Mesothelial cell of epicardium (in vitro differentiated cells): ENCODE results near the gene KCNMA1. TPM values are rescaled to one million over a fixed set of nuclear protein-coding genes. Genes with fewer than 3 reads are reported as not detected.

Experiments
- DNase-seq, 2 experiments: peaks; one replicate each; pipeline ENCODE4 v3.0.0; 2021; ENCODE audit warnings: low spot score in 2 of 2; ENCODE audit not compliant: unreplicated experiment in 2 of 2
- H3K27ac Mint-ChIP-seq: 2 replicates; pipeline ENCODE4 v1.8.0; 2021; ENCODE audit warnings: mixed read lengths
- H3K27me3 Mint-ChIP-seq: 2 replicates; pipeline ENCODE4 v1.8.0; 2021; ENCODE audit warnings: low read depth, mixed read lengths
- H3K36me3 Mint-ChIP-seq: 2 replicates; pipeline ENCODE4 v1.8.0; 2021; ENCODE audit warnings: mixed read lengths
- H3K4me1 Mint-ChIP-seq: 2 replicates; pipeline ENCODE4 v1.8.0; 2021; ENCODE audit warnings: mixed read lengths
- H3K4me3 Mint-ChIP-seq: 2 replicates; pipeline ENCODE4 v1.8.0; 2021; ENCODE audit warnings: mild to moderate bottlenecking, moderate library complexity, mixed read lengths
- H3K9me3 Mint-ChIP-seq: 2 replicates; pipeline ENCODE4 v1.8.0; 2021; ENCODE audit warnings: mixed read lengths
- CTCF ChIP-seq: fragments of 200-600 bp; sonication (generic); IDR thresholded peaks from one replicate; pipeline ENCODE4 v1.5.0; 2021; ENCODE audit warnings: antibody characterized with exemption; ENCODE audit not compliant: unreplicated experiment
- total RNA-seq: library from RNA; stranded (reverse); gene quantifications from 3 replicates; pipeline ENCODE4 v1.2.1, GENCODE V29; 2021

The KCNMA1 gene
- total RNA-seq, 1 donor from 2014 or later: 44.0 TPM

- no peak for DNase-seq
- H3K36me3 Mint-ChIP-seq: peaks cover 2% of the 10 kb centered on the region
Measured at GRCh38 chr10:77212632-77213031, 425.0 kb downstream of the KCNMA1 start.

GRCh38 chr10:77210645-77211044, 427.0 kb downstream of the KCNMA1 start:
- H3K27me3 Mint-ChIP-seq: no peaks in the 10 kb centered on the region
- peaks cover 2% of the 10 kb centered on the region for H3K36me3 Mint-ChIP-seq
- H3K27ac Mint-ChIP-seq: no peak overlapping the region
- no peak for TF ChIP-seq CTCF
- H3K4me1 Mint-ChIP-seq: peaks cover 10% of the 10 kb centered on the region
- no peak overlapping the region for H3K4me3 Mint-ChIP-seq
- H3K9me3 Mint-ChIP-seq: peaks cover 13% of the 10 kb centered on the region
- DNase-seq: no peak

More at GRCh38 chr10:77212632-77213031, 425.0 kb downstream of the KCNMA1 start:
- H3K27me3 Mint-ChIP-seq: no peaks in the 10 kb centered on the region
- H3K27ac Mint-ChIP-seq: no peak overlapping the region
- H3K4me1 Mint-ChIP-seq: peaks cover 7% of the 10 kb centered on the region
- H3K9me3 Mint-ChIP-seq: peaks cover 13% of the 10 kb centered on the region
- TF ChIP-seq CTCF: no peak
- no peak overlapping the region for H3K4me3 Mint-ChIP-seq

GRCh38 chr10:77208684-77209256, 428.8 kb downstream of the KCNMA1 start:
- DNase-seq: no peak
- Mint-ChIP-seq H3K4me1 (peaks cover 10% of the 10 kb centered on the region), H3K4me3 (no peak overlapping the region), H3K27ac (no peak overlapping the region), H3K27me3 (no peaks in the 10 kb centered on the region), H3K9me3 (peaks cover 21% of the 10 kb centered on the region), H3K36me3 (peaks cover 9% of the 10 kb centered on the region)
- TF ChIP-seq CTCF: no peak

GRCh38 chr10:77207828-77208185, 429.8 kb downstream of the KCNMA1 start:
- Mint-ChIP-seq H3K27ac (peak overlapping the region; percentile 28), H3K4me3 (no peak overlapping the region), H3K36me3 (peaks cover 9% of the 10 kb centered on the region), H3K4me1 (peaks cover 13% of the 10 kb centered on the region), H3K27me3 (no peaks in the 10 kb centered on the region), H3K9me3 (peaks cover 21% of the 10 kb centered on the region)
- no peak for DNase-seq
- TF ChIP-seq CTCF: no peak

- H3K36me3 Mint-ChIP-seq: peaks cover 9% of the 10 kb centered on the region
- no peak for TF ChIP-seq CTCF
Measured at GRCh38 chr10:77207182-77207827, 430.3 kb downstream of the KCNMA1 start.

More at GRCh38 chr10:77207182-77207827, 430.3 kb downstream of the KCNMA1 start:
- peak overlapping the region; percentile 28 for H3K27ac Mint-ChIP-seq
- H3K9me3 Mint-ChIP-seq: peaks cover 21% of the 10 kb centered on the region
- peaks cover 17% of the 10 kb centered on the region for H3K4me1 Mint-ChIP-seq
- H3K27me3 Mint-ChIP-seq: no peaks in the 10 kb centered on the region
- H3K4me3 Mint-ChIP-seq: no peak overlapping the region
- no peak for DNase-seq
